HepG2 (cell line): ENCODE data around the gene ZFYVE28. TPM values are rescaled to one million over a fixed set of nuclear protein-coding genes. Genes with fewer than 3 reads are reported as not detected.
A peak's percentile ranks its signal among the peaks of the same experiment; 100 is the strongest.

ENCODE experiments used
- ATAC-seq: fragments of 200-7000 bp; cut with Tn5 transposase; 3 replicates; pipeline ENCODE4 v1.9.1; 2020; ENCODE audit warnings: mild to moderate bottlenecking, moderate library complexity
- BruUV-seq: library from RNA; stranded (reverse); fragments of 400-500 nt; replicated peaks from 2 replicates; lab custom pipeline; 2021; lab: Mats Ljungman, UMichigan
- CTCF ChIA-PET: fragments of 300-600 bp; formaldehyde crosslinking; extraction: SDS; loops from one replicate; lab custom pipeline; 2021; ENCODE audit warnings: low total read pairs, inconsistent platforms, low intra/inter-chr PET ratio; lab: Yijun Ruan, JAX
- POLR2A ChIA-PET: fragments of 350-600 bp; sonication (Branson Sonifier 250); formaldehyde crosslinking; loops from one replicate; lab custom pipeline; 2020; ENCODE audit warnings: antibody characterized with exemption, inconsistent platforms; lab: Yijun Ruan, JAX
- DNase-seq: peaks from one replicate; pipeline ENCODE4 v3.0.0-alpha.2; 2015; ENCODE audit warnings: low spot score
- FAIRE-seq: peaks from 3 replicates; lab custom pipeline; 2011; peaks lifted over from hg19 to GRCh38; lab: Jason Lieb, UNC
- H2AFZ ChIP-seq: one replicate; pipeline ENCODE4 v1.6.1; 2011; ENCODE audit warnings: low read length, inconsistent platforms
- H3K27ac ChIP-seq: fragments of 300-600 bp; 3 replicates; pipeline ENCODE4 v1.8.0; 2011; ENCODE audit warnings: mixed run types, mild to moderate bottlenecking, mixed read lengths, low read length, inconsistent platforms; ENCODE audit not compliant: insufficient read depth; ENCODE audit errors: extremely low read length
- H3K27me3 ChIP-seq, 2 experiments: fragments of 200-600 bp in 1 of 2; 2 replicates in 1 of 2; 3 replicates in 1 of 2; pipeline versions ENCODE4 v1.6.0 to v1.8.0; 2011; ENCODE audit warnings: low read length in 2 of 2, mild to moderate bottlenecking in 2 of 2, moderate library complexity in 2 of 2, inconsistent platforms in 1 of 2; ENCODE audit not compliant: insufficient read depth in 2 of 2, control insufficient read depth in 1 of 2
- H3K36me3 ChIP-seq, 2 experiments: fragments of 200-600 bp in 1 of 2; replicated peaks in 1 of 2; 2 replicates in 1 of 2; 3 replicates in 1 of 2; pipeline versions ENCODE4 v1.5.1 to v1.8.0; 2011; ENCODE audit warnings: low read length in 2 of 2, inconsistent platforms in 1 of 2; ENCODE audit not compliant: insufficient read depth in 2 of 2, control insufficient read depth in 1 of 2
- H3K4me1 ChIP-seq: 2 replicates; pipeline ENCODE4 v1.5.1; 2012; ENCODE audit warnings: low read length, inconsistent platforms; ENCODE audit not compliant: insufficient read depth
- H3K4me2 ChIP-seq: 2 replicates; pipeline ENCODE4 v1.6.0; 2011; ENCODE audit warnings: low read depth, low read length, inconsistent platforms
- H3K4me3 ChIP-seq, 3 experiments: fragments of 200-600 bp in 1 of 3; sonication (generic), shearing (Covaris generic) in 1 of 3; replicated peaks in 1 of 3; 2 replicates each; pipeline ENCODE4 v1.5.1; 2011 to 2016; ENCODE audit warnings: low read length in 3 of 3, inconsistent platforms in 2 of 3, low read depth in 2 of 3, mild to moderate bottlenecking in 2 of 3, control low read depth in 1 of 3, mixed read lengths in 1 of 3; ENCODE audit not compliant: insufficient read depth in 1 of 3
- H3K79me2 ChIP-seq: one replicate; pipeline ENCODE4 v1.6.1; 2011; ENCODE audit warnings: low read length, inconsistent platforms; ENCODE audit not compliant: insufficient read depth
- H3K9ac ChIP-seq: 2 replicates; pipeline ENCODE4 v1.6.0; 2011; ENCODE audit warnings: mild to moderate bottlenecking, low read depth, low read length, inconsistent platforms; ENCODE audit not compliant: insufficient read depth
- H3K9me3 ChIP-seq: 2 replicates; pipeline ENCODE4 v1.5.1; 2012; ENCODE audit warnings: mild to moderate bottlenecking, low read length
- H4K20me1 ChIP-seq: 2 replicates; pipeline ENCODE4 v1.6.0; 2011; ENCODE audit warnings: inconsistent platforms, mild to moderate bottlenecking, low read length, moderate library complexity; ENCODE audit not compliant: insufficient read depth
- ATF2 ChIP-seq: sonication (generic); formaldehyde crosslinking; IDR thresholded peaks from 2 replicates; pipeline ENCODE4 v1.4.0; 2020; ENCODE audit warnings: missing genetic modification reagents
- CHCHD3 ChIP-seq: sonication (generic); formaldehyde crosslinking; IDR thresholded peaks from 2 replicates; pipeline ENCODE4 v1.8.0; 2022; ENCODE audit warnings: mild to moderate bottlenecking, missing genetic modification reagents, moderate library complexity
- FOXA3 ChIP-seq: IDR thresholded peaks from 2 replicates; pipeline ENCODE4 v1.6.1; 2016; ENCODE audit warnings: missing genetic modification reagents, missing compliant biosample characterization
- ZFP90 ChIP-seq: sonication (generic); formaldehyde crosslinking; IDR thresholded peaks from 2 replicates; pipeline ENCODE4 v1.8.0; 2022; ENCODE audit warnings: missing genetic modification reagents, mild to moderate bottlenecking, inconsistent platforms, borderline replicate concordance
- ZNF839 ChIP-seq: sonication (generic); formaldehyde crosslinking; IDR thresholded peaks from 2 replicates; pipeline ENCODE4 v1.4.0; 2020; ENCODE audit warnings: missing genetic modification reagents, mild to moderate bottlenecking, borderline replicate concordance
- WGBS: methylation state at CpG from one replicate; pipeline ENCODE4 v1.1.6; 2017; ENCODE audit warnings: low lambda C conversion rate; 5-methylcytosine and 5-hydroxymethylcytosine counted together
- in situ Hi-C: cut with HindIII; loops from 2 replicates; pipeline ENCODE4 v1.10.0; 2017; ENCODE audit warnings: low pct_unique_long_range_greater_than_20kb; ENCODE audit not compliant: extremely low pct_ligation_motif_present
- intact Hi-C: fragments of 100-400 bp; cut with micrococcal nuclease; formaldehyde crosslinking; loops from one replicate; pipeline ENCODE4 v1.10.0; 2022; ENCODE audit not compliant: unreplicated experiment
- polyA plus RNA-seq, 8 experiments: library from polyadenylated mRNA; depleted of rRNA in 3 of 8; stranded (reverse) in 7 of 8; unstranded in 1 of 8; fragments of >200 nt; fragmentation: Illumina TruSeq in 4 of 8; extraction: Trizol in 4 of 8; gene quantifications; 2 replicates each; pipeline versions ENCODE4 v1.2.1 to v1.2.3, GENCODE V29; 2011 to 2016; ENCODE audit warnings: low read depth in 4 of 8, missing spikeins in 1 of 8, mixed read lengths in 1 of 8; ENCODE audit not compliant: insufficient read depth in 1 of 8
- total RNA-seq, 5 experiments: library from RNA; depleted of rRNA; stranded (reverse); fragments of >200 nt; fragmentation: Illumina TruSeq; extraction: Trizol; gene quantifications; 2 replicates each; pipeline ENCODE4 v1.2.3, GENCODE V29; 2016; ENCODE audit warnings: low read depth in 1 of 5

ZFYVE28 gene
- total and polyA plus RNA-seq, 2 of the 13 experiments (the other 11 are each of a cell fraction or from before 2014, with no cell fraction given): 0.12 to 0.22 TPM

- TF ChIP-seq FOXA3 (CRISPR knock-in tag): no peak
- TF ChIP-seq ZNF839 (CRISPR knock-in tag): no peak
- TF ChIP-seq ZFP90 (CRISPR knock-in tag): no peak
- TF ChIP-seq ATF2 (CRISPR knock-in tag): no peak
- TF ChIP-seq CHCHD3 (CRISPR knock-in tag): no peak
- in situ Hi-C loops: no loop called here
- H3K9ac ChIP-seq: no peak overlapping the region
- H2AFZ ChIP-seq: no peak overlapping the region
- CTCF ChIA-PET: no interaction called here
- peaks cover 8 to 62% of the 10 kb centered on the region in 2 experiments; a peak in 4 of 5 replicates for H3K27me3 ChIP-seq
- H3K36me3 ChIP-seq: no peaks in the 10 kb centered on the region
- DNase-seq (no peak), FAIRE-seq (no peak), ATAC-seq (0 out of 3 replicates have a peak, but pooled peaks have one; percentile 6)
- WGBS: 53% methylated on average over 21 of the region's 25 CpGs
- no peak overlapping the region for H3K4me3 ChIP-seq
- H3K79me2 ChIP-seq: no peaks in the 10 kb centered on the region
- H3K9me3 ChIP-seq: no peaks in the 10 kb centered on the region
- BruUV-seq: no TSS peak
- H3K27ac ChIP-seq: no peak overlapping the region
- no peaks in the 10 kb centered on the region for H4K20me1 ChIP-seq
- peaks cover 20% of the 10 kb centered on the region for H3K4me1 ChIP-seq
- intact Hi-C loops: no loop called here
- POLR2A ChIA-PET: no interaction called here
- no peak overlapping the region for H3K4me2 ChIP-seq
Observed at GRCh38 chr4:2428496-2429213, 10.2 kb upstream of the ZFYVE28 start.
